WI38 (cell line): Measurements from ENCODE around the gene NTN4.
"Not testable (repeated sequence)": the region's sequence is repeated elsewhere in the genome, so short reads cannot be mapped to it uniquely, and the experiment has no call there.

Source experiments
- H3K4me3 ChIP-seq: 2 replicates; pipeline ENCODE4 v1.5.1; 2011; ENCODE audit warnings: low read depth, mild to moderate bottlenecking, control low read depth, low read length
- TF ChIP-seq, protein P1 (sequence below): IDR thresholded peaks from 2 replicates; pipeline ENCODE4 v1.5.1; 2012; ENCODE audit warnings: low read depth, mild to moderate bottlenecking, control low read depth, low read length

The NTN4 gene

DNA sequence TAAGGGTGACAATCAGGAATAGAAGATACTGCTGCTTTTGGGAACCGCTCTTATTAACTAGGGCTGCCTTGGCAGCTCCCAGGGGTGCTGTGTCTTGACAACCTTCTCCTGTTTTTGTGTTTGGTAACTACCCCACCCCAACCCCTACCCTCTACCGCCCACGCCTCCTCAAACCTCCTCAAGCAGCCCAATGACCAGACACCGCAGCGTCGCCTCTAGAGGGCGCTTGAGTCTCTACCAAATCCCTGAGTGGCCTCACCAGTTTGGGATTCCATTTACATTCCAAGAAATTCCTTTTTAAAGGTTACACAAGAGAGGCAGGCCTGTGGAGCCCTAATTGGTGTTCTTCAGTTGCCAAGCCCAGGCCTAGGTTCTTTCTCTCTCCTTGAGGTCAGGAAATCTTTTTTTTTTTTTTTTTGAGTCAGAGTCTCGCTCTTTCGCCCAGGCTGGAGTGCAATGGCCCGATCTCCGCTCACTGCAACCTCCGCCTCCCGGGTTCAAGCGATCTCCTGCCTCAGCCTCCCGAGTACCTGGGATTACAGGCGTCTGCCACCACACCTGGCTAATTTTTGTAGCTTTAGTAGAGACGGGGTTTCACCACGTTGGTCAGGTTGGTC is 166.9 kb downstream of the NTN4 start:
- TF ChIP-seq, protein P1, sequence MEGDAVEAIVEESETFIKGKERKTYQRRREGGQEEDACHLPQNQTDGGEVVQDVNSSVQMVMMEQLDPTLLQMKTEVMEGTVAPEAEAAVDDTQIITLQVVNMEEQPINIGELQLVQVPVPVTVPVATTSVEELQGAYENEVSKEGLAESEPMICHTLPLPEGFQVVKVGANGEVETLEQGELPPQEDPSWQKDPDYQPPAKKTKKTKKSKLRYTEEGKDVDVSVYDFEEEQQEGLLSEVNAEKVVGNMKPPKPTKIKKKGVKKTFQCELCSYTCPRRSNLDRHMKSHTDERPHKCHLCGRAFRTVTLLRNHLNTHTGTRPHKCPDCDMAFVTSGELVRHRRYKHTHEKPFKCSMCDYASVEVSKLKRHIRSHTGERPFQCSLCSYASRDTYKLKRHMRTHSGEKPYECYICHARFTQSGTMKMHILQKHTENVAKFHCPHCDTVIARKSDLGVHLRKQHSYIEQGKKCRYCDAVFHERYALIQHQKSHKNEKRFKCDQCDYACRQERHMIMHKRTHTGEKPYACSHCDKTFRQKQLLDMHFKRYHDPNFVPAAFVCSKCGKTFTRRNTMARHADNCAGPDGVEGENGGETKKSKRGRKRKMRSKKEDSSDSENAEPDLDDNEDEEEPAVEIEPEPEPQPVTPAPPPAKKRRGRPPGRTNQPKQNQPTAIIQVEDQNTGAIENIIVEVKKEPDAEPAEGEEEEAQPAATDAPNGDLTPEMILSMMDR, result peak; percentile 78
- H3K4me3 ChIP-seq, result no peak overlapping the region

DNA sequence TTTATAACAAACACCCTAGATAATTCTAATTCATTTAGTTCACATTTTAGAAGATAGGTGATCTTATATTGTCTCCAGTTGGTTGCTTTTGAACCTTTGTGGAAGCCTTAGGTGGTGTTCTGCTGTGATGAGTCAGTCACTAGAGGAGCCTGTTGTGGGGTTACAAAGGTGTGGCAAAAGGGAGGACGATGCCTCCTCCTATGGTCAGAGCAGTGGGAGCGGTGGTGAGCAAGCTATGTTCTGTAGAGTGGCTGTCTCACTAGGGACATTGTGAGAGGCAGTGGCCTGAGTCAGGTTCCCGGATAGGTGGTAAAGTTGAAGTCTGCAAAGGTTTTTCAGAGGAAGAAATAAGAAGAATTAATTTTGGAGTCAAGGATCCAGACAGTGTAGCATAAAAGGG is 167.7 kb downstream of the NTN4 start:
- no peak overlapping the region for H3K4me3 ChIP-seq
- TF ChIP-seq, protein P1, result no peak

DNA sequence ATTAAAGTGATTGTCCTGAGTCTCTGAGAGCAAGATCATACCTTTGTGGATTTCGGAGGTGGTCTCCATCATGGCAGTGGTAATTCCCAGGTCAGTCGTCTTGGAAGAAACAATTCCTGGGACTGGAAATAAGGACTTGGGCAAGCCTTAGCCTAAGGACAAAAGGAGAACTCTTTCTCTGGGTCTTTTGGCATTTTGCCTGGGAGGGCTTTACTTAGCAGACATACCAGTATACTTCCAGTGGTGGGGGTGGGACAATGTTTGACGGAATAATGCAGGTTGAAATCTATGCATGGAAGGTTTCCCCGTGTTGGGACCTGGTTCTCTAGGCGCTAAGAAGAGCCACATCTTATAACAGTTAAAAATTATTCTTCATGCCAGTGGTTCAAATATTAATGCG is 168.8 kb downstream of the NTN4 start:
- H3K4me3 ChIP-seq, result no peak overlapping the region
- TF ChIP-seq, protein P1, result no peak

DNA sequence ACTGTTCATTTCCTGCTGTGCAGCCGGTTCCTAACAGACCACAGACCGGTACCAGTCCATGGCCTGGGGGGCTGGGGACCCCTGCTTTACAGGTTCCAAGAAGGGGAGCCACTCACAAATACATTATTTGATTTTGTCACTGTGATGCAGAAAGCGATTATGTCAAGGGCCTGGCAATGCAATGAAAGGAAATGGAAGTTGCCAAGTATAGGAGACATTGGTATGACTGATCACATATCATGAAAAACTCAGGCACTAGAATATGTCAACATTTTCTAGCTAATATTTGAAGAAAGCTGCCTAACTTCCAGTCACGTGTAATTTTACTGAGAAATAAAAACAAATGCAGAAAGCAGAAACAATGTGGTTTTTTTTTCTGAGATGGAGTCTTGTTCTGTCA is 170.4 kb downstream of the NTN4 start:
- TF ChIP-seq, protein P1, result no peak
- H3K4me3 ChIP-seq, result no peak overlapping the region

DNA sequence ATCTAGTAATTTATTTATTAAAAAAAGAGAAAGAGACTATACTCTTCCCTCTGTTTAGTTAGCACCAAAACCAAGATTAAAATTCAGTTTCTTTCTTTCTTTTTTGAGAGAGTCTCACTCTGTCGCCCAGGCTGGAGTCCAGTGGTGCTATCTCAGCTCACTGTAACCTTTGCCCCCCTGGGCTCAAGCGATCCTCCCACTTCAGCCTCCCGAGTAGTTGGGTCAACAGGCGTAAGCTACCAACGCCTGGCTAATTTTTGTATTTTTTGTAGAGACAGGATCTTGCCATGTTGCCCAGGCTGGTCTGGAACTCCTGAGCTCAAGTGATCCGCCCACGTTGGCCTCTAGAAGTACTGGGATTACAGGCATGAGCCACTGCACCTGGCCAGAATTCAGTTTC is 174.1 kb downstream of the NTN4 start:
- H3K4me3 ChIP-seq, result not testable (repeated sequence)

DNA sequence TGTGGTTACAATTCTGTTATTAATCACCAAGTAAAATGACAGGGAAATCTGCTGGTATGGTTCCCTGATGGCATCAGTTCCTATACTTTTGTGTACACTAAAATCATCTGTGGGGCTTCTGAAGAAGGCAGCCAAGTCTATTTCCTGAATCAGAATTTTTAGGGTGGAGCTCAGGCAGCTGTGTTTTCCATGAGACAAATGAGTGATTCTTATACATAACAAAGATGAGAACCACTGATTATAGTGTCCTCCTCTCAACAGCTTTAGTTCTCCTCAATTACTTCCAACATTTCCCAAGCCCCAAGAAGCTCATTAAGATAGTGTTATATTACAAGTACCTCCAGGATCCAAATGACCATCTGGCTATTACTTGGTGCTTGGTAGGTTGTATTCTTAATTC is 174.8 kb downstream of the NTN4 start:
- TF ChIP-seq, protein P1, result no peak
- H3K4me3 ChIP-seq, result no peak overlapping the region

DNA sequence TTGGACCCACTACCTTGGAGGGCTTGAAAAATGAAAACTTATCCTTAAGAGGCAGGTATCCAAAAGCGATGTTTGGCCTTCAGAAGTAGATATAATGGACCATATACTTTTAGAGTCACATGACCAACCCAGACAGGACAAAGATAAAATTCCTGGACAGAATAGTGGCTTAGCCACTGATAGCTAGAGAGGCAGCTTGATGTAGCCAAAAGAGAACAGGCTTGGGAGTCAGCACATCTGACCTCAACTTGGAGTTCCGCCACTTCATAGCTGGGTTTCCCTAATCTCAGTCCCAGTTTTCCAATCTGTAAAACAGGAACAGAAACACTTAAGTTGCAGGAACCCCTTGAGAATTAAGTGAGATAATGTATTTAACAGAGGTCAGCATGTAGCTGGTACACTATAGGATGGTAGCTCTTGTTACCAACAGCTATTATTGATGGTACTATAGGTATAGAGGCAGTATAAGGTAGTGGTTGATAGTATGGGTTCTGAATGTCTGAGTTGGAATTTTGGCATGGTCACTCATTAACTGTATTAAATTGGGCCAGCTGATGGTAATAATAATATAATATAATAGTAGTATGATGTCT is 176.1 kb downstream of the NTN4 start:
- H3K4me3 ChIP-seq, result no peak overlapping the region
- TF ChIP-seq, protein P1, result no peak

DNA sequence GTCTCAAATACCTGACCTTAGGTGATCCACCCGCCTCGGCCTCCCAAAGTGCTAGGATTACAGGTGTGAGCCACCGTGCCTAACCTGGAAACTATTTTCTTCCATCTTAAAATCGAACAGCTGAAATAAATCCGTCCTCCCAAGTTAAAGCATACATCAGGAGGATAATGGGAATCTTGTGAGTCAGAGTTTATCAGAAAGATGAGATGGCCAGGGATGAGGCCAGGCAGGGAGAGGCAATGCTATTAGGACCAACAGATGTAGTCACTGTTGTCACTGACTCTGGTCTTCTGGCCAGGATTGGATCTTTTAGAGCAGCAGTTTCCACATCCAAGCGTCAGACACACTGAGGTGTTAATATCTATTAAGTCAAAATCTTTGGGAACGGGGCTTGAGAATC is 177.5 kb downstream of the NTN4 start:
- TF ChIP-seq, protein P1, result no peak
- no peak overlapping the region for H3K4me3 ChIP-seq
